NT2/D1 (cell line): Measurements from ENCODE around the gene STXBP2.

Source experiments
- SUZ12 ChIP-seq: IDR thresholded peaks from 2 replicates; pipeline ENCODE4 v1.6.1; 2011; ENCODE audit not compliant: insufficient read length, insufficient read depth; ENCODE audit errors: extremely low read depth
- YY1 ChIP-seq: IDR thresholded peaks from 2 replicates; pipeline ENCODE4 v1.6.1; 2011; ENCODE audit not compliant: insufficient read length, insufficient read depth
- ZNF274 ChIP-seq: IDR thresholded peaks from 2 replicates; pipeline ENCODE4 v1.6.1; 2011; ENCODE audit warnings: mild to moderate bottlenecking, low read depth, low read length

GRCh38 chr19:7691497-7691896, 54.6 kb downstream of the STXBP2 start:
- TF ChIP-seq YY1 (no peak), ZNF274 (no peak), SUZ12 (no peak)
